ENCODE results near the gene CGB5.

GRCh38 chr19:49081273-49081672 is 37.6 kb downstream of the CGB5 start:
- no peak for TF ChIP-seq CTCF (conservative IDR thresholded peaks at IDR 0.05; ENCODE audit: low read depth, low read length)
- TF ChIP-seq EZH2 (IDR thresholded peaks at IDR 0.05; ENCODE audit: borderline replicate concordance, low read depth, low read length, poor library complexity, severe bottlenecking), result no peak

All from A673 (cell line).